ENCODE measurements around the gene SYT9. TPM values are rescaled to one million over a fixed set of nuclear protein-coding genes. Genes with fewer than 3 reads are reported as not detected.

The SYT9 gene
- total RNA-seq, result not detected in 2 replicates

DNA sequence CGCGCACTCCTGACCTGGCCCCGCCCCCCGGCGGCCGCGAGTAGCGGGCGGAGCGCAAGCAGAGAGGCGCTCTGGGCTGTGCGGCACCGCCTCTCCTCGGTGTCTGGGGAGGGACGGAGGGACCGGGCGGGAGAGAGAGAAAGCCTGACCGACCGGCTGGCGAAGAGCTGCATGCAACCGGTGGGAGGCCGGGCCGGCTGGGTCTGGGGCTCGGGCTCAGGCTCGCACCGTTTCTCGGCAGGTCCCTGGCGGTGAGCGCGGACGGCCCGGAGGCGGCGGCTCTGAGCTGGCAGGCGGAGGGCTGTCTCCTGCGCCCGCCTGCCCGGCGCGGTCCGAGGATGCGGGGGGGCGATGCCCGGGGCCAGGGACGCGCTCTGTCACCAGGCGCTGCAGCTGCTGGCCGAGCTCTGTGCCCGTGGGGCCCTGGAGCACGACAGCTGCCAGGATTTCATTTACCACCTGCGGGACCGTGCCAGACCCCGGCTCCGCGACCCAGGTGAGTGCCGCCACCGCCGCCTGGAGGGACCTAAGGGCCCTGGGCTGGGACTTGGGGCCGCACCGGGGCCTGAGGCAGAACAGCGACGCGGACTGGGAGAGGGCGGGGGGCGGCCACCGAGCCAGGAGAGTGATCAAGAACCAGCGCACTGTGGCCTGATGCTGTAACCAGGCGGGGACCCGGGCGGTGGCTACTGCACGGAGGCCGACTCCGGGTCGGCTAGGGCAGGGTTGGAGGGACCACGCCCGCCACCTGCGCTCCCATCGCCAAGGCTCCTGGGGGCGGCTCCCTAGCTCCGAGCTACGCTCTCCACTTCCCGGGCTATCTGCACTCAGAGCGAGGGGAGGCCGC, at the start of gene SYT9:
TSS of gene SYT9 (plus strand) at position 69 of the 847 bp plus-strand sequence. CDS start at position 352, 283 bp downstream.

DNA sequence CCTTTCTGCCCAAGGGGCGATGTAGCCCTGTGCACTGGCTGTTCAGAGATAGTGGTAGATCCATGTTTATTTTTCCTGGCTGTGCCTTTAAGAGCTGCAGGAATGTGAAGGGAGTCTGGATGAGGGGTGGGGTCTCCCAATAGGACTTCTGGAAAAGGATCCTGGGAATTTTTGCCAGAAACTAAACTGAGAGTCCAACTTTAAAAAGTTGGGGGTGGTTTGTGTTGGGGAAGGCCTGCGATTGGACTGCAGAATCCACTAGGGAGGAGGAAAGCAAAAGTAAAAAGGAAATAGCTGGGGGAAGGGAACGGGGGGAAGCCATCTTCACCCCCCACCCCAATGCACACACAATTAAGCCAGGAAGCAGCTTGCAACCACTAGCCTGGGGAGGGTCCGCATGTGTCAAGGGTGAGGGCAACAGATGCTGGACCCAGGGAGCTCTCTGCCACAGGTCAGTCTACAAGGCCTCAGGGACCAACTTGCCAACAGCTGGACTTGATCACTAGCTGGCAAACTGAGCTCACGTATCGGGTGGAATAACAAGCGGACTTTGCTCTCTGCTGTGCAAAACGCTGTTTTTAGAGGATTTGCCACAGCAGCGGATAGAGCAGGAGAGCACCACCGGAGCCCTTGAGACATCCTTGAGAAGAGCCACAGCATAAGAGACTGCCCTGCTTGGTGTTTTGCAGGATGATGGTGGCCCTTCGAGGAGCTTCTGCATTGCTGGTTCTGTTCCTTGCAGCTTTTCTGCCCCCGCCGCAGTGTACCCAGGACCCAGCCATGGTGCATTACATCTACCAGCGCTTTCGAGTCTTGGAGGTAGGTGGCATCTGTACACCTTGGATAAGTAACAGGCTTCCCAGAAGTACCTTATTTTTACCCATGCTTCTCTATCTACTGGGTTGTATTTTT, 233.7 kb downstream of the SYT9 start, which contains the start of gene OLFML1:
TSS of gene OLFML1 (plus strand) at position 321 of the 912 bp plus-strand sequence. CDS start at position 691, 370 bp downstream.

DNA sequence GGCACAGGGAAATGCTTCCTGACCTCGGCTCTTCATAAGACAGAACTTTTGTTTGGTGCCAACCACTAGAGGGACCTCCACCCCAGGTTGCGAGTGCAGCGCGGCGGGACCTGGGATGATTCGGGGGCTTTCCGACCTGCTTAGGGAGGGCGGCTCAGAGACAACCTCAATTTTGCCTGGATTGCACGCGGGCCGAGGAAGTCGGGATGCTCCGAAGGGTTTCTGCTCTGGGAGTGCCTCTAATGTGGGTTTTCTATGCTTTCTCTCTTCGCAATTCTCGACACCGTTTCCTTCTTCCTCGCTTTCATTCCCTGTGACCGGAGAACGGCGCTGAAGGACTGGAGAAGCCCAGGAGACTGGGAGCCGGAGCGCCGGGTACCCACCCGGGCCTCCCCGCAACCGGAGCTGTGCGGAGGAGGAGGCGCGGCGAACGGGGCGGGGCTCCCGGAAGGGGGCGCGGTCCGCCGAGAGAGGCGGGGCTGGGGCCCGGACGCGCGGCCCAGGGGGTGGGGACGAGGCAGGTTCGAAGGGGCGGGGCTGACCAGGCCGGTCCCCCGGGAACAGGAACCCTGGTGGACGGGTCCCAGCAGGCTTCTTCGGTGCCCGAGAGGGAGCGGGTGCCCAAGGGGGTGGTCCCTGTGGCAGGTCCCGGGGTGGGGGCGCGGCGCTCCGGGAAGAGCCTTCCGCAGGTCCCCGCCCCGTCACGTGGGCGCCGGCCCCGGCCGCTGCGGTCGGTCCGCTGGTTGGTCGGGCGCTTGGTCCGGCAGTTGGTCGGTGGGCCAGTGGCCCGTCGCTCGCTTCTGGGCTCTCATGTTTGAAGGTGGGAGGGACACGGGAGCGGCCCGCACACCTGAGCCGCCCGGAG, 261.8 kb downstream of the SYT9 start, which contains the start of gene PPFIBP2:
TSS of gene PPFIBP2 (plus strand) at position 766 of the 865 bp plus-strand sequence. CDS start 35,477 bp downstream, outside the sequence.

Other genes starting within 250 kb of the SYT9 start
- gene ZNF214, start 231.6 kb upstream of the SYT9 start, total RNA-seq, result 6.7 and 6.8 TPM in 2 replicates
- 0.09 and 0.14 TPM in 2 replicates for gene NLRP14, start 231.4 kb upstream of the SYT9 start, total RNA-seq
- gene RBMXL2, start 162.9 kb upstream of the SYT9 start, total RNA-seq, result not detected in 2 replicates
- gene OLFML1, start 233.6 kb downstream of the SYT9 start, total RNA-seq, result 3.1 and 3.8 TPM in 2 replicates